Heart left ventricle (tissue), 16 donors: ENCODE data around the gene SNTB2. TPM values are rescaled to one million over a fixed set of nuclear protein-coding genes. Genes with fewer than 3 reads are reported as not detected.

Experiments used
- ATAC-seq, 4 donors: fragments of 200-7000 bp; cut with Tn5 transposase; one replicate each; pipeline ENCODE4 v1.9.1; 2020 to 2022; ENCODE audit warnings: moderate library complexity in 4 of 4, mild to moderate bottlenecking in 3 of 4, moderate number of reproducible peaks in 1 of 4
- DNase-seq, 5 donors: peaks; one replicate each; pipeline ENCODE4 v3.0.0-alpha.2; 2020
- H3K27ac ChIP-seq, 12 donors: fragments of 200-600 bp; sonication (generic) in 4 of 12; one replicate each; pipeline versions ENCODE4 v1.5.0 to v1.8.0; 2016 to 2022; ENCODE audit warnings: mild to moderate bottlenecking in 2 of 12
- H3K27me3 ChIP-seq, 9 donors: fragments of 200-600 bp; sonication (generic) in 2 of 9; one replicate each; pipeline versions ENCODE4 v1.5.1 to v1.8.0; 2016 to 2022; ENCODE audit warnings: mild to moderate bottlenecking in 3 of 9
- H3K36me3 ChIP-seq, 9 donors: fragments of 200-600 bp; sonication (generic) in 2 of 9; one replicate each; pipeline versions ENCODE4 v1.5.0 to v1.8.0; 2018 to 2022; ENCODE audit warnings: mild to moderate bottlenecking in 2 of 9
- H3K4me1 ChIP-seq, 12 donors: fragments of 200-600 bp; sonication (generic) in 4 of 12; one replicate each; pipeline versions ENCODE4 v1.5.0 to v1.8.0; 2016 to 2022; ENCODE audit warnings: mild to moderate bottlenecking in 3 of 12
- H3K4me3 ChIP-seq, 12 donors: fragments of 200-600 bp; sonication (generic) in 4 of 12; one replicate each; pipeline versions ENCODE4 v1.5.0 to v1.8.0; 2017 to 2022; ENCODE audit warnings: mild to moderate bottlenecking in 9 of 12, moderate library complexity in 4 of 12
- H3K9me3 ChIP-seq, 12 donors: fragments of 200-600 bp; sonication (generic) in 4 of 12; one replicate each; pipeline versions ENCODE4 v1.5.0 to v1.8.0; 2016 to 2022; ENCODE audit warnings: mild to moderate bottlenecking in 1 of 12
- POLR2A ChIP-seq, 2 donors: fragments of 450-650 bp; IDR thresholded peaks; one replicate each; pipeline ENCODE4 v1.6.1; 2017; ENCODE audit warnings: antibody characterized with exemption in 2 of 2, mild to moderate bottlenecking in 2 of 2, moderate library complexity in 2 of 2
- WGBS, 4 donors: extraction: QIAGEN DNeasy Blood & Tissue Kit in 2 of 4; methylation state at CpG; one replicate each; pipeline versions ENCODE4 v1.1.5 to v1.1.7; 2013 to 2018; 5-methylcytosine and 5-hydroxymethylcytosine counted together
- intact Hi-C, 10 donors: fragments of 100-400 bp; cut with DNase I; formaldehyde crosslinking; loops; one replicate each; pipeline versions ENCODE4 v1.11.1 to v1.14.2; 2022
- polyA plus RNA-seq, 2 donors: library from polyadenylated mRNA; stranded (reverse); fragments of 200-250 nt; gene quantifications; one replicate each; pipeline ENCODE4 v1.2.3, GENCODE V29; 2013
- total RNA-seq, 9 donors: library from RNA; depleted of rRNA in 2 of 9; stranded (reverse); fragments of >200 nt in 2 of 9; fragmentation: NEBNext Ultra II Directional in 3 of 9; extraction: Animal tissue kit (Norgen Biotek cat#: 25700) in 3 of 9; gene quantifications; one replicate each; pipeline versions ENCODE4 v1.1.0 to v1.2.4, GENCODE V29; 2016 to 2023
- TF ChIP-seq, protein P1 (sequence below), 12 donors: fragments of 200-600 bp; sonication (generic) in 4 of 12; IDR thresholded peaks; one replicate each; pipeline versions ENCODE4 v1.5.0 to v1.8.0; 2018 to 2022; ENCODE audit warnings: antibody characterized with exemption in 12 of 12, mild to moderate bottlenecking in 5 of 12
- donor health status: ischemic (EF 13 %, LVEDD 7.1; RV severe dilation, severe dysfunction).
- donor health status: healthy with polysubstance abuse.
- donor health status: DM: no; HTN: yes; CAD: no.
- donor health status: DM: no; HTN: no; CAD: no.
- donor health status: ischemic (EF 25% LVEDD 6.9; RV normal size, moderate dysfunction).
- donor health status: ischemic (EF 25% LVEDD 5.7; RV mildly dilated, moderate dysfunction).
- donor health status: healthy.
- donor health status: DM: yes; HTN: yes; CAD: no.
- donor health status: ischemic (EF 35%, LVEDD 5.7; RV mildly dilated, moderate dysfunction).
- donor health status: nonischemic (EF 11% LVEDD 7.7; RV severe dilation, severe dysfunction).
- donor health status: DM: yes; HTN: yes; CAD: no.
- donor health status: PGD.
- donor health status: ischemic (EF 29% LVEDD 5.4; RV normal size, mild dysfunction).
- donor health status: nonischemic (EF 23%, LVEDD 6.1; RV moderate dilation, normal function).

SNTB2 gene
- total and polyA plus RNA-seq, 11 donors: 2.2 to 28.5 (median 13.0) TPM

GRCh38 chr16:69329369-69330285 lies 142.7 kb downstream of the SNTB2 start:
- intact Hi-C loops: loop anchor here in 1 of 10 donors (1.0 kb wide), 1 partner anchor 10 kb away; the partner anchor contains the start of genes COG8 and NIP7
- no peaks in the 10 kb centered on the region for H3K27me3 ChIP-seq
- peak overlapping the region; percentile 61 to 98 (median 91) for H3K4me3 ChIP-seq
- H3K9me3 ChIP-seq: no peaks in the 10 kb centered on the region
- H3K36me3 ChIP-seq: peaks cover 0 to 72% (median 63%) of the 10 kb centered on the region in 9 donors
- DNase-seq (peak in 1 of 5 donors; percentile 36), ATAC-seq (peak in 2 of 4 donors; percentile 42 to 52)
- H3K27ac ChIP-seq: peak overlapping the region in 10 of 12 donors; percentile 68 to 98 (median 90)
- peaks cover 3 to 52% (median 36%) of the 10 kb centered on the region in 12 donors for H3K4me1 ChIP-seq
- TF ChIP-seq, protein P1, sequence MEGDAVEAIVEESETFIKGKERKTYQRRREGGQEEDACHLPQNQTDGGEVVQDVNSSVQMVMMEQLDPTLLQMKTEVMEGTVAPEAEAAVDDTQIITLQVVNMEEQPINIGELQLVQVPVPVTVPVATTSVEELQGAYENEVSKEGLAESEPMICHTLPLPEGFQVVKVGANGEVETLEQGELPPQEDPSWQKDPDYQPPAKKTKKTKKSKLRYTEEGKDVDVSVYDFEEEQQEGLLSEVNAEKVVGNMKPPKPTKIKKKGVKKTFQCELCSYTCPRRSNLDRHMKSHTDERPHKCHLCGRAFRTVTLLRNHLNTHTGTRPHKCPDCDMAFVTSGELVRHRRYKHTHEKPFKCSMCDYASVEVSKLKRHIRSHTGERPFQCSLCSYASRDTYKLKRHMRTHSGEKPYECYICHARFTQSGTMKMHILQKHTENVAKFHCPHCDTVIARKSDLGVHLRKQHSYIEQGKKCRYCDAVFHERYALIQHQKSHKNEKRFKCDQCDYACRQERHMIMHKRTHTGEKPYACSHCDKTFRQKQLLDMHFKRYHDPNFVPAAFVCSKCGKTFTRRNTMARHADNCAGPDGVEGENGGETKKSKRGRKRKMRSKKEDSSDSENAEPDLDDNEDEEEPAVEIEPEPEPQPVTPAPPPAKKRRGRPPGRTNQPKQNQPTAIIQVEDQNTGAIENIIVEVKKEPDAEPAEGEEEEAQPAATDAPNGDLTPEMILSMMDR (IDR thresholded peaks at IDR 0.05): no peak
- TF ChIP-seq POLR2A (IDR thresholded peaks at IDR 0.05): no peak
- 6 to 27% (median 9%) methylated on average over 19 to 77 of the region's 77 CpGs for WGBS, 4 donors

GRCh38 chr16:69330286-69331109 lies 143.5 kb downstream of the SNTB2 start, which contains the start of gene PDF:
TSS of gene PDF (minus strand) at chr16:69330588. CDS start at chr16:69330570, 18 bp downstream.
- WGBS, 4 donors: 0 to 1% (median 0%) methylated on average over 6 to 93 of the region's 93 CpGs
- Histone ChIP-seq H3K27me3 (no peaks in the 10 kb centered on the region), H3K4me3 (peak within 1 kb of the TSS; percentile 61 to 98 (median 91)), H3K27ac (peak within 1 kb of the TSS; percentile 61 to 98 (median 90)), H3K4me1 (peaks cover 3 to 52% (median 36%) of the 10 kb centered on the region in 12 donors), H3K9me3 (no peaks in the 10 kb centered on the region), H3K36me3 (peaks cover 0 to 72% (median 63%) of the 10 kb centered on the region in 9 donors)
- DNase-seq: peak; percentile 96
- intact Hi-C loops: loop anchor here in 1 of 10 donors (1.0 kb wide), 1 partner anchor 9 kb away; the partner anchor contains the start of genes COG8 and NIP7
- TF ChIP-seq, protein P1 (IDR thresholded peaks at IDR 0.05): peak in 2 of 12 donors; percentile 14 to 22
- TF ChIP-seq POLR2A (IDR thresholded peaks at IDR 0.05): peak in 1 of 2 donors; percentile 79
- ATAC-seq: peak; percentile 96 to 99 (median 97)

GRCh38 chr16:69334696-69335095 lies 147.7 kb downstream of the SNTB2 start:
- peak in 1 of 5 donors; percentile 20 for DNase-seq

More at GRCh38 chr16:69334696-69335095, 147.7 kb downstream of the SNTB2 start:
- H3K27me3 ChIP-seq: no peaks in the 10 kb centered on the region
- no peaks in the 10 kb centered on the region for H3K9me3 ChIP-seq
- H3K4me1 ChIP-seq: peaks cover 5 to 31% (median 26%) of the 10 kb centered on the region in 12 donors
- intact Hi-C loops: no loop called here
- H3K4me3 ChIP-seq: no peak overlapping the region
- no peak for TF ChIP-seq POLR2A (IDR thresholded peaks at IDR 0.05)
- TF ChIP-seq, protein P1 (IDR thresholded peaks at IDR 0.05): no peak
- 91 to 94% (median 93%) methylated on average over 9 of the region's 9 CpGs for WGBS, 4 donors
- no peak for ATAC-seq
- no peak overlapping the region for H3K27ac ChIP-seq
- peaks cover 0 to 60% (median 51%) of the 10 kb centered on the region in 9 donors for H3K36me3 ChIP-seq
